HG02588 (cell line): ENCODE results near the gene ATP13A2.

Experiments used
- ATAC-seq: cut with Tn5 transposase; IDR thresholded peaks from one replicate; pipeline ENCODE4 v1.9.1; 2021; ENCODE audit warnings: mild to moderate bottlenecking, moderate library complexity; ENCODE audit not compliant: unreplicated experiment

Gene ATP13A2

DNA sequence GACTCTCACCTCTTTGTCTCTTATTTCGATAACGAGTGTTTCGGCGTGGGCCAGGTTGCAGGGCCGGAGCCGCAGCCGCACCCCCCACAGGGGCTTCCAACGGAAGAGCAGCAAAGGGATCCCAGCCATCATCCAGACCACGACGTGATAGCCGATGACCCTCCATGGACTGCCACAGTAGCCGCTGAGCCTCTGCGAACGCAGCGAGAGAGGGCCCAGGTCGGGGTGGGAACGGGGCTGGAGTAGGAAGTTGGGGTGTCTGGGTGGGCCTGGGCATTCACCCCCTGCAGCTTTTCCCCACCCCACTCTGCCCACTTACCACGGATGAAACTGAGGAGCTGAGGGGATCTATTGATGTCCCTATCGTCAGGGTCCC, 6.4 kb downstream of the ATP13A2 start:
- no peak for ATAC-seq

DNA sequence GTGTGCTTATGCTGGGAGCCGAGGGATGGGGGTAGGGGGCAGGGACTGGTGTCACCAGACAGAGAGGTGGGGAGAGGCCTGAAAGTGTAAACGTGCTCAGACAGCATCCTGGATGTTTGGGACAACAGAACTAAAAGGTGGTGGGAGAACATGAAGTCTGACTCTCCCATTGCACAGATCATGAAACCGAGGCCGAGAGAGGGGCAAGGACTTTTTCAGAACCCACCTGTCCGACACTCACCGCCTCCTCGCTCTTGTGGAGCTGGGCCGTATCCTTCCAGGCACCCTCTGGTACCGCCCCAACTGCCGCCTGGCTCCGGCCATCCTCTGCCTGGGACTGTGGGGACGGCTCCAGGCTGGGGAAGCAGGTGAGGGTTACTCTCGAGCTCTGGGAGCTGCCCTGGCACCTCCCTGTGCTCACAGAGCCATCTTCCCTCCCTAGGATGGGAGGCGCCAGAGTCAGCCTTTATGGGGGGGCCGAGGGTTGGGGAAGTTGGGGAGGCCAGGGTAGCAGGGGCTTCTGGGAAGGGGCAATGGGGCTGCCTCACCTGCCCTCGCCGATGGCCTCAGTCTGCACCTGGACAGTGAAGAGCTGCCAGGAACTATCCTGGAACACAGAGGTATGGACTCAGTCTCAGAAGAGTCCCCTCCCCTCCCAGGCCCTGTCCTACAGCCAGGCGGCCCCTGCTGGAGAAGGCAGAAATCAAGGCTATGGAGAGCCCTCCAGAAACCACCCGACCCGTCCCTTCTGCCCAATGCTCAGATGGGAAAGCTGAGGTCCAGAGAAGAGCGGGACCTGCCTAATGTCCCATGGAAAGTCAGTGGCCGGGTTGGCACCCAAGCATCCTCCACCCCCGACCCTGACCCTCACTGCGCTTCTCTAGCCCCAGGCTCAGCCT, 7.0 kb downstream of the ATP13A2 start:
- no peak for ATAC-seq

DNA sequence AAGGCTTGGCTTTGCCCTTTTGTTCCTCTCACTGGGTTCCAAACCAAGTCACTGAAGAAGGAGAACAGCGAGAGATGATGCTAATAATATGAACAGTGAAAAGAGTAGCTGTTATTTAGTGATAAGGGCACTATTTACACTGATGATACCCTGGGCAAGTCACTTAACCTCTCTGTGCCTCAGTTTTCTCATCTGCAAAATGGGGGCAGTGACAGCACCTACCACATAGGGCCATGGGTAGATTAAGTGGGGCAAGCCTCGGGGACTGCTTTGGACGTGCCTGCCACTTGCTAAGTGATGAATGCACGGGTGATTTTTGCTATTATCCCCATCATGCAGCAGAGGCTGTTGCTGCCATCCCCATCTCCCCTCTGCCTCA, 9.2 kb downstream of the ATP13A2 start:
- no peak for ATAC-seq

DNA sequence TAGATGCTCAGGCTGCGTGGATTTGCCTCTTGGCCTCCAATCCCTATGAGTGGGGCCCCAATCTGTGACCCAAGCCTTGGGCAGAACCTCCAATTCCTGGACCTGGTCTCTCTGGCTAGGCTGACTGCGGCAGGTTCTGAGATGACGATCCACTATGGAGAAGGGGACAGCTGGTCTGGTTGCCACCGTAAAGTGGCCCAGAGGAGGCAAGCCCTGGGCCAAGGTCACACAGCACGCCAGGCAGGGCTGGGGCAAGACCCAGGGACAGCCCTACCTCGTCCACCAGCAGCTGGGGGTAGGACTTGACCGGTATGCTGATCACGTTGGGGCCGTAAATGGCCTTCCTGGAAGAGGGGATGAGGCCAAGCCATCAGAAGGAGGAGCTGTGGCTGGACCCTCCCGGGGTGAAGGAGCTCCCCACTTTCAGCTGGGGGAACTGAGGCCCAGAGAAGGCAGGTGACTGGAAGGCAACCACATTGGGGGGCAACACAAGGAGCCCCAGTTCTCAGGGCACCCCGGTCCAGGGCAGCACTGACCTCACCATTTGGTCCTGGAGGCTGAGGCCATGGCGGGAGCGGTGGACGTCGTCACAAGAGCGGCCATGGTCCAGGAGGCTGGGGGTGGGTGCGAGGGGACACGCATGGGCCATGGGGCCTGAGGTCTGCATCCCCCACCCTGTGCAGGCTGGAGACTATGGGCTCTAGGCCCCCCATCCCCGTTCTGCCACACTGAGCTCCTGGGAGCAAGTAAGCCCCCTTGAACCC, 9.8 kb downstream of the ATP13A2 start:
- no peak for ATAC-seq

DNA sequence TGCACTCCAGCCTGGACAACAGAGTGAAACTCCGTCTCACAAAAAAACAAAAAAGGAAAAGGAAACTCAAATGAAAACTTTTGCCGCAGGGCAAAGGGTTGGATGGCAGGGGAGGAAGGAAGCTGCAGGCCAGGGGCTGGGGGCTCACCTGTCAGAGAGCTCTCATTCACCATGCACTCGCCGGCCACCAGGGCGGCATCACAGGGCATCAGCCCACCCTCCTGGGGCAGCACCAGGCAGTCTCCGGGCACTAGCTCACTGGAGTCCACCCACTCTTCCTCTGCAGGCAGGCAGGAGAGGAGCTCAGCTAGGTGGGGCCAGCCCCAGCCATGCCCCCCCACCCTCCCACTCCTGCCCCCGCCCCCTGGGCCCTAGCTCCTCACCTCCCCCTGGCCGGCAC, 11.9 kb downstream of the ATP13A2 start:
- no peak for ATAC-seq

DNA sequence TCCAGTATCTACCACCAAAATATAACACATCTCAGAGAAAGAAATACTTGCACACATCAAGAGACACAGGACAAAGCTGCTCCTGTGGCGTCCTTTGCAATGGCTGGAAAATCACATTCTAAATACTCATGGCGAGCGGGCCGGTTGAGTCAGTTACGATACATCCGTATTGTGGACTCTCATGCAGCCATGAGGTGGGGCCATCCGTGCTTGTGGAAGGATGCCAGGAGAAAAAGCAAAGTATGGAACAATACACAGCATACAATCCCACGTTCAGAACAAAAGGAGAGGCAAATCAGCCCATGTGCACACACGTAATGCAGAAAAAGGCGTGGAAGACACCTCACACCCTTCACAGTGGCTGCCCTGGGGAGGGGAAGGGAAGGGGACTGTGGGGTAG, 13.1 kb downstream of the ATP13A2 start:
- ATAC-seq: no peak

DNA sequence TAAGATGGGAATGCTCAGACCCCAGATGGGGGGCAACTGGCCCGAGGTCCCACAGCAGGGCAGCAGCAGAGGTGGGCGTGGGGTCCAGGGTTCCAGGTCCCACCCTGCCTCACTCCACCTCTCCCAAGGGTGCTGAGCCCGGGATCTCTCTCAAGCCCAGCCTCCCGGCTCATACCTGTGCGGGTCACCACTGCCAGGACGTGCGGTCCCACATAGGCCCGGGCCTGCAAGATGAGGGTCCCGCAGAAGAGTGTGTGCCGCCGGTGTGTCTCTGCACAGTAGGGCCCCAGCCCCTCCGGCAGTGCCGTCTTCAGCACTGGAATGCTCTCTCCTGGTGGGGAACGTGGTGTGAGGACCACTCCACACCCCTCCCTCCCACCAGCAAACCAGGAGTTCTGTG, 14.9 kb downstream of the ATP13A2 start:
- ATAC-seq: no peak

DNA sequence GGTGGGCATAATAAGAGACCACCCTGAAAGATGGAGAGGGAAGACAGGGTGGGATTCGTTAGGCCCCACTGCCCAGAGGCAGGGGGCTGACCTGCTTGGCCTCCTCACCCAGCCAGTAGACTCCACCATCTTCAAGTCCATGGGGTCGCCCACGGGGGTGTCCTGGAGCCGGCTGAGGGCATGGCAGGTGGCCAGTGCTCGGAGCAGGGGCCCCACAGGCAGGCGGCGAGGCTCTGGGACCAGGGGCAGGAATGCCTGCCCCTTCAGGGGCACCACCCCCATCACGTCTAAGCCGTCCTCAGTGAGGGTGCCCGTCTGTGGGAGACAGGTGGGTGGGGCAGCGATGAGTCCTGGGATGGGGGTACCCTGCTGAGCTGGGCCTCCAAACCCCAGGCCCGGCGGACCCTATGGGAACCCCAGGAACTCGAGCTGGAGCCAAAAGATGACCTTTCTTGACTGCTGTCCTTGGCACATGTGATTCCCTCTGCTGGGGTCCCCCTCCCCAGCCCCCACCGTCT, 18.1 kb downstream of the ATP13A2 start:
- ATAC-seq: no peak

DNA sequence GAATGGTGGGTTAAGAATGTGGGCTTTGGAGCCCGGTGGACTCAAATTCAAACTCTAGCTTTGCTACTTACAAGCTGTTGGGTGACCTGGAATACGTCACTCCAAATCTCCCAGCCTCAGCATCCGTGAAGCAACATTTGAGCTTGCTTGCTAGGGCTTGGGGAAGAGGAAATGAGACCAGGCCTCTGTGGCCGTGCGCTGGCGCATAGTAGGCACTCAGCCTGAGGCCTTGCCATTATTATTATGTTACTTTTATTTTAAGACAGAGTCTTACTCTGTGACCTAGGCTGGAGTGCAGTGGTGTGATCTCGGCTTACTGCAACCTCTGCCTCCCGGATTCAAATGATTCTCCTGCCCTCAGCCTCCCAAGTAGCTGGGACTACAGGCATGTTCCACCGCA, 19.1 kb downstream of the ATP13A2 start:
- ATAC-seq: no peak

DNA sequence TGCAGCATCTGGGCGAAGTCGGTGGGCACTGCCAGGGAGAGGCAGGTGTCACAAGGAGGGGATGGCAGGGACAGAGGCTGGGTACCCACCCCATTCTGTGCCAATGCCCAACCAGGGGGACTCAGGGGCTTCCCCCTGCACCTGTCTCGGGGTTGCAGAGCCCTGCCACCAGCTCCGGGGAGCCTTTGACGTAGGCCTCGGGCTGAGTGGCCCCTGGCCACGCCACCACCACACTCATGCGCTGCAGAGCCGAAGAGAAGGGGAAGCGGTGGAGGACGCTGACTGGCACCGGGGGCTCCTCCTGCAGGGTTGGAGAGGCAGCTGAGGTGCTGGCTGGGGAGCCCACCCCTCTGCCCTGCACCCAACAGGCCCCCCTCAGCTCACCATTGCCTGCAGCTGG, 19.6 kb downstream of the ATP13A2 start:
- ATAC-seq: no peak

DNA sequence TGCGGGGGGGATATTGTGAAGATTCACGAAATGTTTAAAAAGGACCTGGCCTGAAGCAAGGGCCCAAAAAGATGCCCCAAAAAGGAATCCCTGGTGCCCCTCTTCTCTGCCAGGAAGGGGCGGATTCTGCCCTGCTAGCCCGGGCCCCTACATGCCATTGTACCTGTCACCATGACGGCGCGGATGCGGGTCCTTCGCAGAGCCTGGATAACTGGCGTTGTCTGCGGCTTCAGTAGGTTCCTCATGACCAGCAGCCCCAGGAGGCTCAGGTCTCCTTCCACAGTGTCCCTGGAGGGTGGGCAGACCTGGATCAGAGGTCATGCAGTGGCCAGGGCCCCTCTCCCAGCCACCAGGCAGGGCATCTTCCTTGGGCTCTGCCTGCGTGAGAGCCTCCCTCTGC, 20.2 kb downstream of the ATP13A2 start:
- ATAC-seq: no peak

DNA sequence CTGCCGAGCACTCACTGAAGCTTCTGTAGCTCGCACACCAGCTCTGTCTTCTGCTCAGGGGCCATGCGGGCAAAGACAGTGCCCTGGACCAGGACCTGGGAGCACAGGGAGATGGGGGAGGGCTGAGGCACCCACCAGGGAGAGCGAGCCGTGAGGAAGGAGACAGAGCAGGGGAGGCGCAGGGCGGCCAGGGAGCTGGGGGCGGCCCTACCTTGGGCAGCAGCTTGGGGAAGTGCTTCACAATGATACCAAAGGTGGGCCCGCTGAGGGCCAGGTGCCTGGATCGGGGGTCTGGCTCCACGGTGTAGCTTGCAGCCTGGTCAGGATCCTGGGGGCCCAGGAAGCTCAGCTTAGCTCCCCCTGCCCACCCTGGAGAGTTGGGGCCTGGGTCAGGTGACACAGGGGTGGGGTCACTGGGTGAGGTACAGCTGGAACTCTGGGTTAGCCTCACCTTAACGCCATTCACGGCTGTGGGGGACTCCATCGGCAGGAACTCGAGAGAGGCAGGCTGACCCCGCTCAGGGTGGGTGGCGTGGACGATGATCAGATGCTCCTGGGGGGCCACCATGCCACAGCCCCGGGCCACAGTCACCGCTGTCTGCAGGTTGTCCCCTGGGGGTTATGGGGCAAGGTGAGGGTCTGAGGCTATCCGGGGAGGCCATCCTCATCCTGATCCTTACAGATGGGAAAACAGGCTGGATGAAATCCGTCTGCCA, 21.9 kb downstream of the ATP13A2 start:
- ATAC-seq: no peak

DNA sequence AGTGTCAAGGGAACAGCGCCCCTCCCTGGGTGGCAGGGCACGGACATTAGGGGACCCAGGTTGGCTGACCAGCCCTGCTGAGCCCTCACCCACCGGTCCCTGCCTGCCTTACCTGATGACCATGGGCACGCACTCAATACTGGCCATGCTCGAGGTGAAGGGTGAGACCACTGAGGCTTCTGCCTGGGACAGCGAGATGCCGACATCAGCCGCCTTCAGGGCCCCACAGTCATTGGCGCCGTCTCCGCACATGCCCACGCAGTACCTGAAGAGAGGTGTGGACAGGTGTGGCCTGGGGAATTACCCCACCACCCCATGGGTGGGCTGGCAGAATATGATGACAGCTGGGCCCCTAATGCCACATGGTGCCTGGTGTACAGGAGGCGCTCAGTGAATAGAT, 23.5 kb downstream of the ATP13A2 start:
- ATAC-seq: no peak

DNA sequence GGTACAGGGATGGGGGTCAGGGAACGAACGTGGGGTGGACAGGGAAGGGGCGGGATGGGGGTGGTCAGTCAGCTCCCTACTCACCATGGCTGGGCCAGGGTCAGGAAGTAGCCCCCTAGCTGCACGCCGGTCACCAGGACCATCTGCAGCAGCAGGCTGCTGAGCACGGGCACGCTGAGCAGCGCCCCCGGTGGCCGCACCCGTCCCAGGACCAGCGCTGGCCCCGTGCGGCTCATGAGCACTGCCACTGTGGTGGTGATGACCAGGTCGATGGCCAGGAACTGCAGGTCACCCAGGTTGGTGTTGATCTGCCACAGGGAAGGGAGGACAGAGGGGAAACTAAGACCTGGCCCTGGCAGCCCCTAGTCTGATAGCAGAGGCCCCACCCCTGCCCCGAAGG, 24.8 kb downstream of the ATP13A2 start:
- no peak for ATAC-seq

DNA sequence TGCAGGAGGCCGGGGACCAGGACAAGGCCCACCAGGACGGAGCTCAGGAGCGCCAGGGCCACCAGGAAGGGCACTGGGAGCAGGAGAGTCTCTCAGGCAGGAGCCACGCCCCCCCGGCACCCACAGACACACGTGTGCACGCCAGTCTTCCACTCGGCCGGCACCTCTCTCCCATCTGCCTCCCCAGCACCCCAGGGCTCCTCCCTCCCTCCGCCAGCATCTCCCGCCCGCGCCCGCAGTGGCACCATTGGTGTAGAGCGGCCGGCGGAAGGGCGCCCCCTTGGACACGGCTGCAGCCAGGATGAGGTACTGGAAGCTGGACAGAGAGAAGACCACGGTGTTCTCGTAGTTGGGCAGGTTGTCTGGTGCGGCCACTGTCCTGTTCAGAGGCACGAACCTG, 25.2 kb downstream of the ATP13A2 start:
- no peak for ATAC-seq

DNA sequence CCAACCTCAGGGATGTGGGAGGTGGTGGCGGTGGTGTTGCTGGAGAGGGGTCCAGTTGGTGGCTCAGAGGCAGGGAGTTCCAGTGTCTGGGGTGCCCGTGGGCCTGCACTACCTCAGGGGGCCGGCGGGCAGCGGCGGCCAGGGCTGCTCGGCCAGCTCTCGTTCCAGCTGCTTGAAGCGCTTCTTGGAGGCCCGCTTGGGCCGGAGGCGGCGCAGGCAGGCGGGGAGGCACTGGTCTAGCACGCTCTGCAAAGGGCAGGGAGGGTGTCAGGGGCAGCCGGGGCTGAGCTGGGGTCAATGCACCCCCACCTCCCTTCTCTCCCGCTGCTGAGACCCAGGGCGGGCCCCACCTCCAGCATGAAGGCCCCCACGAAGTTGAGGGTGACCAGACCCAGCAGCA, 25.6 kb downstream of the ATP13A2 start:
- no peak for ATAC-seq

DNA sequence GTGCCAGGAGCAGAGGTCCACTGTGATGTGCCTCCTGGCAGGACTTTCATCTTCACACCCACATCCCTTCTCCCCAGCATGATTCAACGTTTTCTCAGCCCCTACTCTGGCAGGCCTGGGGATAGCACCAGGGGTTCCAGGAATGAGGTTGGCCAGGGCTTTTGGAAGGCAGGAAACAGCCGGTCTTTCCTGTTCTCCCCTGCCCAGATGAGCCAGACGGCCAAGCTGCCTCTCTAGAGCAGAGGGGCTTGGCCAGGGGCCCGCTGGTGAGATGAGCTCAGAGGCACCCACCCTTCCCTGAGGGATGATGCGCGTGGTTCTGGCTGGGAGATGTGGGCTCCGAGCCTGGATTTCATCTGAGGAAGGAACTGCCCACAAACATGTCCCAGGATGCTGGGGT, 27.0 kb downstream of the ATP13A2 start:
- no peak for ATAC-seq

DNA sequence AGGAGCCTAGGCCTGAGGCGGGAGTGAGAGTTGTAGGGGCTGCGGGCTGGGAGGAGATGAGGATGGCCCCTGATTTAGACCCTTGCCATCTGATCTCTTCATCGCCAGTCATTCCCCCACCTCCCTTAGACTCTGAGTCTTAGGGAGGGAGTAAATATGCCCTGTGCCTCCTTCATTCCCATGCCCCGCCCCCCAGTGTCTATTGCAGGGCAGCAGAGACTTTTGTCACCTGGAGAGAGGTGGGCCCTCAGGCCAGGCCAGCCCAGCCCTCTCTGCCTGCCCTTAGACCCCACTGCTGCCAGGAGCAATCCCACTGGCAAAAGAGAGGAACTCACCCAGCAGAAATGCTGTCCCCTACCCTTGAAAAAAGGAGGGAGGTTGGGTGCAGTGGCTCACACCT, 28.1 kb downstream of the ATP13A2 start:
- ATAC-seq: no peak

DNA sequence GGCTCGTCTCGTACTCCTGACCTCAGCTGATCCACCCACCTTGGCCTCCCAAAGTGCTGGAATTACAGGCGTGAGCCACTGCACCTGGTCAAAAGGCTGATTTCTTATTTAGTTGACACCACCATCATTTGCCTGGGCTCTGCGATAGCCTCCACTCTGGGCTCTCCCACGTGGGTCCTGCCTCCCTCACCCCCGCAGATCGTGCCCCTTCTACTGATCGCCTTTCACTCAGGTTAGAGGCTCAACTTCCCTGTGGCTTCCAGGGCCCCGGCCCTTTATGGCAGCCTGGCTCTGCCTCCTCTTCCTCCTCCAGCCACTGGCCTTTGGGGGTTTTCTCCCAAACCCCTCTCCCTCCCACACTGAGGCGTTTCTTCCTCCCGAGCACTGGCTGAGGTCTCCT, 28.8 kb downstream of the ATP13A2 start:
- ATAC-seq: no peak

DNA sequence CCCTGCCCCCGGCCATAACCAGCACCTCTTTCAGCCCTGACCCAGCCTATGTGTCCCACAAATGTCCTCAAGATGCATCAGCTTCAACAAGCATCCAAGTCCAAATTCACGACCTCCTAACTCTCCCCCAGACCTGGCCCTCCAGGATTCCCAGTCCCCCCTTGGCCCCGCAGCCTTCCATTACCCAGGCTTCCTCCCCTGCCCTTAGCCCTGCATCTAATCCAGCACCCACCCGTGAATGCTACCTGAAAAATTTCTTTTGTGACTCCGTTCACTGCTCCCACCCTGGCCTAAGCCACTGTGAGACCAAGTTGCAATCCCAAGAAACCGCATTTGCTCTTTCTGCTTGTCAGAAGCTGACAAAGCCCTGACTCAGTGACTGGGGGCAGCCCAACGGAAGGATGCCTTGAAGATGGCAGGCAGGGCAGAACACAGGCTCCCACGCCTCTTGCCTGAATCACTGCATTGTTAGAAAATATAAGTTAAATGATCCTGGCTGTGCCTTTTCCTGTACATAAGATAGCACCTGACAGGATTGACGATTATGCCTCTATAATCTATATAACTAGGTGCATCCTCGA, 30.4 kb downstream of the ATP13A2 start:
- ATAC-seq: no peak
